ENCODE measurements around the gene SLC4A3. TPM values are rescaled to one million over a fixed set of nuclear protein-coding genes. Genes with fewer than 3 reads are reported as not detected.

Gene SLC4A3
- total RNA-seq (2021) (7.3 and 9.0 TPM in 2 replicates), Bru-seq, nascent RNA (percentile 34 among the genes with signal in this experiment), BruChase-seq, experiment 1, labeled RNA remaining after a 2-hour chase (percentile 46 among the genes with signal in this experiment), BruChase-seq, experiment 2, labeled RNA remaining after a 6-hour chase (percentile 48 among the genes with signal in this experiment)
- long read RNA-seq, partial matches to known transcripts = 12 of 14 reads
- long read RNA-seq, other reads (novel, unspliced or antisense) = 2 of 14 reads

- no peak within 1 kb of the TSS for H3K27ac ChIP-seq
Measured at GRCh38 chr2:219627103-219628100, at the start of gene SLC4A3. Gene SLC4A3, plus strand, starts transcription at chr2:219627630. Its CDS starts 363 bp downstream, at chr2:219627993.

GRCh38 chr2:219578811-219579613 is 48.4 kb upstream of the SLC4A3 start:
- Histone ChIP-seq H2AFZ (no peak overlapping the region), H3K79me2 (ENCODE audit: low read depth) (no peaks in the 10 kb centered on the region), H3K36me3 (ENCODE audit: low read depth) (no peaks in the 10 kb centered on the region), H3K9me2 (ENCODE audit: insufficient read depth) (no peaks in the 10 kb centered on the region), H3K4me1 (replicated peaks; ENCODE audit: insufficient read depth) (peaks cover 9% of the 10 kb centered on the region; the same call in 1 of the 2 replicates), H3K27me3 (ENCODE audit: insufficient read depth, low read depth) (no peaks in the 10 kb centered on the region), H4K20me1 (ENCODE audit: insufficient read depth) (no peaks in the 10 kb centered on the region), H3K27ac (no peak overlapping the region), H3F3A (ENCODE audit: insufficient read depth, low read depth) (no peaks in the 10 kb centered on the region), H3K9me3 (ENCODE audit: insufficient read depth, low read depth) (no peaks in the 10 kb centered on the region), H3K4me3 (no peak overlapping the region), H3K4me2 (no peak overlapping the region)
- TF ChIP-seq EZH2 (IDR thresholded peaks at IDR 0.05; ENCODE audit: low read depth) (no peak), CTCF (conservative IDR thresholded peaks at IDR 0.05) (no peak)
- BruUV-seq (replicated peaks) = no TSS peak
- ChIA-PET CTCF (interaction anchor here (0.7 kb wide), 1 partner anchor 55 kb away, joined by 3 read pairs; no protein-coding TSS in a partner anchor), POLR2A (ENCODE audit: unreplicated experiment) (interaction anchor here (0.7 kb wide), 1 partner anchor 166 kb away, joined by 4 read pairs; no protein-coding TSS in a partner anchor)
- intact Hi-C loops (cut with micrococcal nuclease; ENCODE audit: unreplicated experiment) = no loop called here
- peak in 1 of 2 experiments; percentile 54 for DNase-seq

More at GRCh38 chr2:219627103-219628100, at the start of gene SLC4A3:
- Histone ChIP-seq H3K9me3 (ENCODE audit: insufficient read depth, low read depth) (no peaks in the 10 kb centered on the region), H3K4me3 (peak within 1 kb of the TSS; percentile 71), H3K79me2 (ENCODE audit: low read depth) (no peaks in the 10 kb centered on the region), H3K9me2 (ENCODE audit: insufficient read depth) (no peaks in the 10 kb centered on the region), H3K4me2 (peak within 1 kb of the TSS; percentile 90), H3K4me1 (replicated peaks; ENCODE audit: insufficient read depth) (no peaks in the 10 kb centered on the region), H2AFZ (peak within 1 kb of the TSS; percentile 67; the same call in 1 of the 2 replicates), H3K36me3 (ENCODE audit: low read depth) (no peaks in the 10 kb centered on the region), H4K20me1 (ENCODE audit: insufficient read depth) (no peaks in the 10 kb centered on the region), H3F3A (ENCODE audit: insufficient read depth, low read depth) (0 out of 2 replicates have a peak, but pooled peaks cover 5% of the 10 kb centered on the region), H3K27me3 (ENCODE audit: insufficient read depth, low read depth) (no peaks in the 10 kb centered on the region)
- DNase-seq = peak in 1 of 2 experiments; percentile 38
- intact Hi-C loops (cut with micrococcal nuclease; ENCODE audit: unreplicated experiment) = no loop called here
- CTCF ChIA-PET = no interaction called here
- no peak for TF ChIP-seq EZH2 (IDR thresholded peaks at IDR 0.05; ENCODE audit: low read depth)
- TF ChIP-seq CTCF (conservative IDR thresholded peaks at IDR 0.05) = no peak; the same call in 1 of the 2 replicates
- POLR2A ChIA-PET (ENCODE audit: unreplicated experiment) = no interaction called here
- BruUV-seq (replicated peaks) = no TSS peak

- TF ChIP-seq EZH2 (IDR thresholded peaks at IDR 0.05; ENCODE audit: low read depth) (no peak), CTCF (conservative IDR thresholded peaks at IDR 0.05) (no peak)
- no TSS peak for BruUV-seq (replicated peaks)
- intact Hi-C loops (cut with micrococcal nuclease; ENCODE audit: unreplicated experiment) = no loop called here
- Histone ChIP-seq H3K4me3 (no peak overlapping the region), H3K27ac (no peak overlapping the region), H3K36me3 (ENCODE audit: low read depth) (no peaks in the 10 kb centered on the region), H3K9me3 (ENCODE audit: insufficient read depth, low read depth) (no peaks in the 10 kb centered on the region), H3K4me1 (replicated peaks; ENCODE audit: insufficient read depth) (peaks cover 9% of the 10 kb centered on the region; the same call in 1 of the 2 replicates), H3K79me2 (ENCODE audit: low read depth) (no peaks in the 10 kb centered on the region), H2AFZ (no peak overlapping the region), H3F3A (ENCODE audit: insufficient read depth, low read depth) (no peaks in the 10 kb centered on the region), H3K4me2 (no peak overlapping the region), H3K9me2 (ENCODE audit: insufficient read depth) (no peaks in the 10 kb centered on the region), H3K27me3 (ENCODE audit: insufficient read depth, low read depth) (no peaks in the 10 kb centered on the region), H4K20me1 (ENCODE audit: insufficient read depth) (no peaks in the 10 kb centered on the region)
- ChIA-PET POLR2A (ENCODE audit: unreplicated experiment) (no interaction called here), CTCF (no interaction called here)
- DNase-seq = no peak
Measured at GRCh38 chr2:219581346-219581745, 46.1 kb upstream of the SLC4A3 start.
